ENCODE data around the gene CTNND1.

CTNND1 gene

GRCh38 chr11:57762235-57762861 lies 746 bp downstream of the CTNND1 start:
- H3K4me3 ChIP-seq (ENCODE audit: low read depth, low read length) = peak overlapping the region; percentile 94
- DNase-seq (ENCODE audit: low read depth) = no peak
- TF ChIP-seq CTCF (IDR thresholded peaks at IDR 0.05; ENCODE audit: insufficient read depth, low read depth, low read length, missing control alignments) = no peak

- no peak for TF ChIP-seq CTCF (IDR thresholded peaks at IDR 0.05; ENCODE audit: insufficient read depth, low read depth, low read length, missing control alignments)
- DNase-seq (ENCODE audit: low read depth) = no peak
- H3K4me3 ChIP-seq (ENCODE audit: low read depth, low read length) = peak overlapping the region; percentile 94
Measured at GRCh38 chr11:57763568-57763967, 2.0 kb downstream of the CTNND1 start.

GRCh38 chr11:57764021-57764420 lies 2.4 kb downstream of the CTNND1 start:
- peak overlapping the region; percentile 94 for H3K4me3 ChIP-seq (ENCODE audit: low read depth, low read length)

GRCh38 chr11:57764566-57764965 lies 3.0 kb downstream of the CTNND1 start:
- peak overlapping the region; percentile 1 for H3K4me3 ChIP-seq (ENCODE audit: low read depth, low read length)

More at GRCh38 chr11:57764021-57764420, 2.4 kb downstream of the CTNND1 start:
- no peak for DNase-seq (ENCODE audit: low read depth)
- TF ChIP-seq CTCF (IDR thresholded peaks at IDR 0.05; ENCODE audit: insufficient read depth, low read depth, low read length, missing control alignments) = no peak

GRCh38 chr11:57764972-57765371 lies 3.4 kb downstream of the CTNND1 start:
- no peak for TF ChIP-seq CTCF (IDR thresholded peaks at IDR 0.05; ENCODE audit: insufficient read depth, low read depth, low read length, missing control alignments)
- H3K4me3 ChIP-seq (ENCODE audit: low read depth, low read length) = peak overlapping the region; percentile 1
- DNase-seq (ENCODE audit: low read depth) = no peak

More at GRCh38 chr11:57764566-57764965, 3.0 kb downstream of the CTNND1 start:
- no peak for DNase-seq (ENCODE audit: low read depth)
- no peak for TF ChIP-seq CTCF (IDR thresholded peaks at IDR 0.05; ENCODE audit: insufficient read depth, low read depth, low read length, missing control alignments)

GRCh38 chr11:57770793-57771192 lies 9.2 kb downstream of the CTNND1 start:
- TF ChIP-seq CTCF (IDR thresholded peaks at IDR 0.05; ENCODE audit: insufficient read depth, low read depth, low read length, missing control alignments) = no peak
- H3K4me3 ChIP-seq (ENCODE audit: low read depth, low read length) = no peak overlapping the region
- DNase-seq (ENCODE audit: low read depth) = no peak

GRCh38 chr11:57771365-57771764 lies 9.8 kb downstream of the CTNND1 start:
- no peak for TF ChIP-seq CTCF (IDR thresholded peaks at IDR 0.05; ENCODE audit: insufficient read depth, low read depth, low read length, missing control alignments)
- H3K4me3 ChIP-seq (ENCODE audit: low read depth, low read length) = no peak overlapping the region
- DNase-seq (ENCODE audit: low read depth) = no peak

All from GM12865 (cell line).